ENCODE results near the gene EHBP1.
"Not testable (repeated sequence)": the region's sequence is repeated elsewhere in the genome, so short reads cannot be mapped to it uniquely, and the experiment has no call there.

The EHBP1 gene

DNA sequence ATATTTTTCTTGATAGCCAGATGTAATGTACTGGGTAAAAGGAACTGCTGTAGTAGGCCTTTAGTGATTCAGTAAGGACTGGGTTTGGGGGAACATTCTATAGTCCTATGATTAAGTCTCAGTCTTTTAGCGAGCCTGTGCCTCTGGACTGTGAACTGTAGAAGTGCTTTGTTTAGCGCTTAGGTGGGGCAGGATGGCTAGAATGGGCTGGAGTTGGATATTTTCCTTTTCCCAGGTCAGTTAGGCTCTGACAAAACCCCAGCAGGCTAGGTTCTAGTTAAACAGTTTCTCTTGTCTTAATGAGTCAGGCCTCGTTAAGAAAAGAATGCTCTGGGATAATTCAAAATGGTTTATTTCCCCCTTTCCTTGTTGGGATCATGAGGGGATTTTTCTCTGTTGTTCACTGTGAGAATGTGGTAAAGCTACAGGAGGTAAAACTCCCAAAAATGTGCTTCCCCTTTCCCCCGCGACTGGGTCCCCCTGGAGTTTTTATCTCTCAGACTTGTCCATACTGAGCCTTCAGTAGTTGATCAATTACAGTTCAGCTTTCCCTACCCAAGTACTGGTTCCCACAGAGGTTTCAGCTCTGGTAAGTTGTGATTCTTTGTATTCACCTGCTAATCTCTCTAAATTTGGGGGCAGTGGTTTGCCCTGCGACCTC is 31.5 kb downstream of the EHBP1 start:
- DNase-seq = no peak

DNA sequence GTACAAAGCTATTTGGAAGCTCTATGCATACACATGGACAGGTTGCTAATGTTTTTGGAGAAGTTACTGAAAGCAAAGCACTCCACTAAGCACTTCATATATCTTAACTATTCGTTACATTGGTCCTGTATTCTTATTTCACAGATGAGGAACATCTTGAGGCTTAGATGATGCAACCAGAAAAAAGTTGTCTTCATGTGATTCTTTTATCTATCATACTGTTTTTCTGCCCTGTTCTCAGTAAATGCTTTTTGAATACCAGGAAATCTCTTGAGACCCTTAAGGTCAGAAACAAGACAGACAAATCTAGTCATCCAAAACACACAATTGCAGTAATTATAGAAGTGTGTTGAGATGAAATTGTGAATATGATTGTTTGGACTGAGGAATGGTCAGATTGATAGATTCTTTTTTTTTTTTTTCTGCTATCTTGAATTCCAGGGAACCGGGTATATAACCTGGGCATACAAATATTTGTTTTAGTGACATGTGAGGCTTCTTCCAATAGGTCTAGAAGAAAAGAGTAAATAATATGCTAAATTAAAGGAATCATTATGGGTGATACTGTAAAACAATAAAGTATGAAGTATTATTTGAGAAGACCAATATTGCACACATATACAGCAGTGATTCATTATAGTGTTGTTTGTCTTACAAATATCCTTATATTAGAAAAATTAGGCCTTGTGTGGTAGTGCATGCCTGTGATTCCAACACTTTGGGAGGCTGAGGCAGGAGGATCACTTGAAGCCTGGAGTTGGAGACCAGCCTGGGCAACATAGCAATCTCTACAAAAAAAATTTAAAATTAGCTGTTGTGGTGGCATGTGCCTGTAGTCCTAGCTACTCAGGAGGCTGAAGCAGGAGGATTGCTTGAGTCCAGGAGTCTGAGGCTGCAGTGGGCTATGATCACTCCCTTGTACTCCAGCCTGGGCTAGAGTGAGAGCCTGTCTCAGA is 33.7 kb downstream of the EHBP1 start:
- DNase-seq = no peak

DNA sequence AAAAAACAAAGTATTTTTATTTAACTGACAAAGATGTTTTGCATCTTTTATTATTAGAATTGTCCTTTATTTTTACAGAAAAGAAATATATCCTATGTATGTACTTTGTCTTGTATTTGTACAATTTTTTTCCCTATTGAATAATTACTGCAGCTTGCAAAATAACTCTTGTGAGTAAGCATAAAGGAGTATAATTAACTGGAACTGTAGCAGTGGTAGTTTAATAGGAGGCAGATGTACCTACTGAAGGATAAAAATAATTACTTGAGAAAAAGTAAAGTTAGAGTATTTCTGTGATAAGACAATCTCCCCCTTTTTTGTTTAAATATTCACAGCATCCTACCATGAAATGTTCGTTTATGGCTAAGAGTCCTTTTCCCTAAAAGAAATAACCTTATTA is 34.7 kb downstream of the EHBP1 start:
- DNase-seq = no peak

GRCh38 chr2:62741127-62741526 is 35.6 kb downstream of the EHBP1 start:
- DNase-seq = no peak

DNA sequence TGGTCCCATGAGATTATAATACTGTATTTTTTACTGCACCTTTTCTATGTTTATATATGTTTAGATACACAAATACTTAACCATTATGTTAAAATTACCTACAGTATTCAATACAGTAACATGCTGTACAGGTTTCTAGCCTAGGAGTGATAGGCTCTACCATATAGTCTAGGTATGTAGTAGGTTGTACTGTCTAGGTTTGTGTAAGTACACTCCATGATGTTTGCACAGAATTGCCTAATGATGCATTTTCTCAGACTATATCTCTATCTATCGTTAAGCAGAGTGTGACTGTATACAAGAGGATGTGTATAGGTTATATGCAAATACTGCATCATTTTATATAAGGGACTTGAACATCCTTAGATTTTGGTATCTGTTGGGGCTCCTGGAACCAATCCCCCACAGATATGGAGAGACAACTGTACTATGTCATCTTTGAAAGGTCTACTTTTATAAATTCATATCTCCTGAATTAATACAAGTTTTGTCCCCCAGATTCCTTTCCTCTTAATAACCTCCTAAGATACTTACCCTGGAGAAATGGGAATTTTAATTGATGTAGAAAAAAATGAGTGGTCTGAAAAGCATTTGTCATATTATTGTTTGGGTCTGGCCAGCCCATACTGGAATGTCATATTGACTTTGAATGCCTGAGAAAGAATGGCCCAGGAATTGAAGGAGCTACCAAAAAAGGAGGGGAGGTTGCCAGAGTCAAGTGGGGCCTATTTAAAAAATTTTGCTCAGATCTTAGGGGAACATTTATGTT is 36.6 kb downstream of the EHBP1 start:
- DNase-seq = no peak

DNA sequence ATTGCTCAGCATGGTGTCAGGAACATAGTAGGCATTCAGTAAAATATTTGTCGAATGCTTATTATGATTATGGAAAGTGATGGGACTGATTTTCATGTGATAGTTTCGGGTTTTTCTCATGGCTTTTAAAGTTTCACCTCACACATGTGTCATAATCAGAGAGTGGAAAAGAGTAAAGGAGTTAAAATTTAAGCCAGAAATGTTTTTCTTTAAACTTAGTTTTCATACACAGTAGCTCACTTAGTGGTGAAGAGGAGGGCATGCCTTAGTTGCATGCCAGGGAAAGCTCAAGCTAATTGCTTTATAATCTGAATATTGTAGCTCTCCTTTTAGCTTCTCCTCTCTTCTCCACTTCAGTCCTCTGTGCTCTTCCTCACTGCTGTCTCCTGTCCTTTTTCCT is 38.0 kb downstream of the EHBP1 start:
- DNase-seq = no peak

GRCh38 chr2:62744603-62745002 is 39.1 kb downstream of the EHBP1 start:
- DNase-seq = no peak

- no peak for DNase-seq
These were observed 40.5 kb downstream of the EHBP1 start for GRCh38 chr2:62745891-62746481.

DNA sequence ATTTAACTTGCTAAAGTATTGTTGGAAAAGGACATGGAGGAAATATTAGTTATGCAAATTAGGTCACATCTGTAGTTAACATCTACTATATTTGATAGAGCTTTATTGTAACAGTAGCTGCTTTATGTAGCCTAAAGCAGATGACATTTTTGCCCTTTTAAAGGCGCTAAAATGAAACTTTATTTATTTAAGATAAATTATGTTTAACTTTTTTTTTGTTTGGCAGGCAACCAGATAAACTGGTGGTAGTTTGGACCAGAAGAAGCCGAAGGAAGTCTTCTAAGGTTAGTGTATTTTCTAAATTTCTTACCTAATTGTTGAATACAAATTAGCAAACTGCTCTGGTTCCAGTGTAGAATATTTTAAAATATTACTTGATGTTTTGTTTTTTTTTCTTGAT is 41.7 kb downstream of the EHBP1 start:
- DNase-seq = no peak

GRCh38 chr2:62747876-62748275 is 42.4 kb downstream of the EHBP1 start:
- DNase-seq = no peak

GRCh38 chr2:62749111-62749510 is 43.6 kb downstream of the EHBP1 start:
- not testable (repeated sequence) for DNase-seq

DNA sequence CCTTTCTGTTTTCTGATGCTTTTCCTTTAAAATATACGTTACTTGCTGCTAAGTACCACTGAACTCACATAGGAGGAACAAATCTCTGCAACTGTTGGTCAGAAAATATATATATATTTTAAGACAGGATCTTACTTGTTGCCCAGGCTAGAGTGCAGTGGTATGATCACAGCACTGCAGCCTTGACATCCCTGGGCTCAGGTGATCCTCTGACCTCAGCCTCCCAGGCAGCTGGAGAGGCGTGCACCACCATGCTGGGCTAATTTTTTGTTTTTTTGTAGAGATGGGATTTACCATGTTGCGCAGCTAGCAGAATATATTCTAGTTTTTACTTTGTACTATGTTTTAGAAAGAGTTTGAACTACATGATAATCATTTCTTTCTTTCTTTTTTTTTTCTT is 51.5 kb downstream of the EHBP1 start:
- no peak for DNase-seq

GRCh38 chr2:62760026-62760425 is 54.5 kb downstream of the EHBP1 start:
- no peak for DNase-seq

DNA sequence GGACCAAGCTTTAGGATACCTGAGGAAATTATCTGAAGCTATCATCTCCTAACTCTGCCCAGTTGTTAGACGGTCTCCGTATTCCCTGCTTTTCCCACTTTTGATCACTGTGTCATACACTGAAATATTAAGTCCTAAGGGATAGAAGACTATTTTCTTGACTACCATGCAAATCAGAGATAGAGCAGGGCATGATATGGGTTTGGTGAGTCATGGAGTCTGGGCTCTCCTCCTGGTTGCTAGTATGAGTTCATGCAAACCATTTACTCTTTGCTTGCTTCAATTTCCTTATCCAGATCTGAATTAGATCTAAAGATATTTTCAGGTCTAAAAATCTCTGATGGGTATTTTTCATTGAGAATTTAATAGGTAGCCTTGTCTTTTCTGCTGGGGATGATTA is 55.0 kb downstream of the EHBP1 start:
- peak in 1 of 2 experiments; percentile 11 for DNase-seq

GRCh38 chr2:62765619-62766376 is 60.3 kb downstream of the EHBP1 start:
- no peak for DNase-seq

DNA sequence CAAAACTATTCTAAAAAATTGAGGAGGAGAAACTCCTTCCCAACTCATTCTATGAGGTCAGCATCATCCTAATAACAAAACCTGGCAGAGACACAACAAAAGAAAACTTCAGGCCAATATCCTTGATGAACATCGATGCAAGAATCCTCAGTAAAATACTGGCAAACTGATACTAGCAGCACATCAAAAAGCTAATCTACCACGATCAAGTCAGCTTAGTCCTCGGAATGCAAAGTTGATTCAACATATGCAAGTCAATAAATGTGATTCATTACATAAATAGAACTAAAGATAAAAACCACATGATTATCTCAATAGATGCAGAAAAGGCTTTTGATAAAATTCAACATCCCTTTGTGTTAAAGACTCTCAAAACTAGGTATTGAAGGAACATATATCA is 63.1 kb downstream of the EHBP1 start:
- DNase-seq = no peak

DNA sequence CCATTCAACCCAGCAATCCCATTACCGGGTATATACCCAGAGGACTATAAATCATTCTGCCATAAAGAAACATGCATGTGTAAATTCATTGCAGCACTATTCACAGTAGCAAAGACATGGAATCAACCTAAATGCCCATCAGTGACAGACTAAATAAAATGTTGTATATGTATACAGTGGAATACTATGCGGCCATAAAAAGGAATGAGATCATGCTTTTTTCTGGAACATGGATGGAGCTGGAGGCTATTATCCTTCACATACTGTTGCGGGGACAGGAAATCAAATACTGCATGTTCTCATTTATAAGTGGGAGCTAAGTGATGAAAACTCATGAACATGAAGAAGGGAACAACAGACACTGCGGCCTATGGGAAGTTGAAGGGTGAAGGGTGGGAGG is 65.1 kb downstream of the EHBP1 start:
- DNase-seq = no peak

DNA sequence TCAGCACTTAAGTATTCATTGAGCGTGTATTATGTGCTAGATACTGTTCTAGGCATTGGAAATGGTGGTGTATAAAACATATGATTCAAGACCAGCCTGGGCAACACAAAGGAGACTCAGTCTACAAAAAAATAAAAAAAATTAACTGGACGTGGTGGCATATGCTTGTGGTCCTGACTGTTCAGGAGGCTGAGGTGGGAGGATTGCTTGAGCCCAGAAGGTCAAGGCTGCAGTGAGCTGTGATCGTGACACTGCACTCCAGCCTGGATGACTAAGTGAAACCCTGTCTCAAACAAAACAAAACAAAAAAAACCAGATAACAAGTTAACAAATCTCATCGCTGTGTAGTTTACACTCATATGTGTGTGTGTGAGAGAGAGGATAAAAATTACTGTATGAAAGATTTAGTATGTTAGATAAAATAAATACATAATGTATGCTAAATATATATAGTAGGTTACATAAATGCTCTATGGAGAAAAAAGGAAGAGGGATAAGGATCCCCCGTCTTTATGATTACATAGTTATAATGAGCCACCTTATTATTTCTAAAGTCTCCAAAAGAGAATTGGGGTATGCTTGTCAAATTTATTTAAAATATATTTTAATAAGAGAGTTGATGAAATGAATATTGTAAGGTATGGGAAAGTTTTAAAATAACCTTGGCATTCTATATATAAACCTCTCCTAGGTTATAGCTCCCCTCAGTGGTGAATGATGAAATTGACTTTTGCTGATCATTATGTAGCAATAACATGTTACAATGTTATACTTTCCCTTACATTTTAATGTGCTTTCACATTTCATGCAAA is 69.2 kb downstream of the EHBP1 start:
- peak; percentile 8 to 54 for DNase-seq

GRCh38 chr2:62775367-62775668 is 69.8 kb downstream of the EHBP1 start:
- no peak for DNase-seq

DNA sequence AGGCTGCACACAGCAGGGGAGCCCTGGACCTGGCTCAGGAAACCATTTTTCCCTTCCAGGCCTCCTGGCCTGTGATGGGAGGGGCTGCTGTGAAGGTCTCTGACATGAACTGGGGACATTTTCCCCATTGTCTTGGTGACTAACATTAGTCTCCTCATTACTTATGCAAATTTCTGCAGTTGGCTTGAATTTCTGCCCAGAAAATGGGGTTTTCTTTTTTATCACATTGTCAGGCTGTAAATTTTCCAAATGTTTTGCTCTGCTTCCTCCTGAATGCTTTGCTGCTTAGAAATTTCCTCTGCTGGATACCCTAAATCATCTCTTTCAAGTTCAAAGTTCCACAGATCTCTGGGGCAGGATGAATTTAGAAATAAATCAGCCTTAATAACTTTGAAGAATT is 78.2 kb downstream of the EHBP1 start:
- DNase-seq = no peak

- DNase-seq = no peak
These were observed 78.8 kb downstream of the EHBP1 start for GRCh38 chr2:62784341-62784740.

GRCh38 chr2:62785216-62785615 is 79.7 kb downstream of the EHBP1 start:
- DNase-seq = no peak
